Endodermal cell (in vitro differentiated cells): ENCODE data around the gene FLCN. TPM values are rescaled to one million over a fixed set of nuclear protein-coding genes. Genes with fewer than 3 reads are reported as not detected.
A peak's percentile ranks its signal among the peaks of the same experiment; 100 is the strongest.

Source experiments
- DNase-seq: peaks from one replicate; pipeline ENCODE4 v3.0.0-alpha.2; 2017
- H3K27ac ChIP-seq: 2 replicates; pipeline ENCODE4 v1.5.1; 2013; ENCODE audit warnings: mild to moderate bottlenecking, low read depth, low read length, moderate library complexity
- H3K27me3 ChIP-seq: 2 replicates; pipeline ENCODE4 v1.6.1; 2013; ENCODE audit warnings: mild to moderate bottlenecking, low read length, moderate library complexity; ENCODE audit not compliant: insufficient read depth, control insufficient read depth, poor library complexity, severe bottlenecking
- H3K36me3 ChIP-seq: 2 replicates; pipeline ENCODE4 v1.7.0; 2013; ENCODE audit warnings: mild to moderate bottlenecking, low read length, moderate library complexity; ENCODE audit not compliant: control insufficient read depth, insufficient read depth
- H3K4me1 ChIP-seq: one replicate; pipeline ENCODE4 v1.7.0; 2013; ENCODE audit warnings: low read length; ENCODE audit not compliant: control insufficient read depth, insufficient read depth
- H3K4me3 ChIP-seq: 2 replicates; pipeline ENCODE4 v1.5.1; 2013; ENCODE audit warnings: mild to moderate bottlenecking, low read length, moderate library complexity
- H3K9ac ChIP-seq: 2 replicates; pipeline ENCODE4 v1.6.1; 2013; ENCODE audit warnings: mild to moderate bottlenecking, low read length, moderate library complexity; ENCODE audit not compliant: poor library complexity, severe bottlenecking; ENCODE audit errors: extremely low read depth
- H3K9me3 ChIP-seq: 2 replicates; pipeline ENCODE4 v1.6.1; 2013; ENCODE audit warnings: mild to moderate bottlenecking, low read length, moderate library complexity; ENCODE audit not compliant: control insufficient read depth
- H3K27ac Mint-ChIP-seq: 2 replicates; pipeline ENCODE4 v1.8.0; 2020; ENCODE audit warnings: mixed read lengths
- H3K27me3 Mint-ChIP-seq: 2 replicates; pipeline ENCODE4 v1.8.0; 2021; ENCODE audit warnings: mild to moderate bottlenecking, mixed read lengths; ENCODE audit not compliant: insufficient read depth
- H3K36me3 Mint-ChIP-seq: 2 replicates; pipeline ENCODE4 v1.8.0; 2020; ENCODE audit warnings: low read depth, mixed read lengths
- H3K4me1 Mint-ChIP-seq: 2 replicates; pipeline ENCODE4 v1.8.0; 2020; ENCODE audit warnings: mixed read lengths
- H3K4me3 Mint-ChIP-seq: 2 replicates; pipeline ENCODE4 v1.8.0; 2020; ENCODE audit warnings: mild to moderate bottlenecking, moderate library complexity, mixed read lengths
- H3K9me3 Mint-ChIP-seq: 2 replicates; pipeline ENCODE4 v1.8.0; 2020; ENCODE audit warnings: mild to moderate bottlenecking, mixed read lengths
- WGBS, 2 experiments: methylation state at CpG; one replicate each; pipeline versions ENCODE4 v1.1.5 to v1.1.7; 2013; ENCODE audit warnings: missing lambda C conversion rate in 2 of 2, mixed read lengths in 1 of 2; ENCODE audit not compliant: insufficient coverage in 1 of 2, insufficient read length in 1 of 2; 5-methylcytosine and 5-hydroxymethylcytosine counted together
- total RNA-seq, 2 donors: library from RNA; stranded (reverse); fragmentation: NEBNext Ultra II Directional in 1 of 2; extraction: Animal tissue kit (Norgen Biotek cat#: 25700) in 1 of 2; gene quantifications; 2 replicates in 1 of 2; 3 replicates in 1 of 2; pipeline ENCODE4 v1.2.1, GENCODE V29; 2021
- TF ChIP-seq, protein P1 (sequence below): fragments of 200-600 bp; sonication (generic); conservative IDR thresholded peaks from 2 replicates; pipeline ENCODE4 v1.5.0; 2021; ENCODE audit warnings: antibody characterized with exemption, mild to moderate bottlenecking

Gene FLCN
- total RNA-seq, 2 donors from 2014 or later: 41.8 to 47.2 TPM

DNA sequence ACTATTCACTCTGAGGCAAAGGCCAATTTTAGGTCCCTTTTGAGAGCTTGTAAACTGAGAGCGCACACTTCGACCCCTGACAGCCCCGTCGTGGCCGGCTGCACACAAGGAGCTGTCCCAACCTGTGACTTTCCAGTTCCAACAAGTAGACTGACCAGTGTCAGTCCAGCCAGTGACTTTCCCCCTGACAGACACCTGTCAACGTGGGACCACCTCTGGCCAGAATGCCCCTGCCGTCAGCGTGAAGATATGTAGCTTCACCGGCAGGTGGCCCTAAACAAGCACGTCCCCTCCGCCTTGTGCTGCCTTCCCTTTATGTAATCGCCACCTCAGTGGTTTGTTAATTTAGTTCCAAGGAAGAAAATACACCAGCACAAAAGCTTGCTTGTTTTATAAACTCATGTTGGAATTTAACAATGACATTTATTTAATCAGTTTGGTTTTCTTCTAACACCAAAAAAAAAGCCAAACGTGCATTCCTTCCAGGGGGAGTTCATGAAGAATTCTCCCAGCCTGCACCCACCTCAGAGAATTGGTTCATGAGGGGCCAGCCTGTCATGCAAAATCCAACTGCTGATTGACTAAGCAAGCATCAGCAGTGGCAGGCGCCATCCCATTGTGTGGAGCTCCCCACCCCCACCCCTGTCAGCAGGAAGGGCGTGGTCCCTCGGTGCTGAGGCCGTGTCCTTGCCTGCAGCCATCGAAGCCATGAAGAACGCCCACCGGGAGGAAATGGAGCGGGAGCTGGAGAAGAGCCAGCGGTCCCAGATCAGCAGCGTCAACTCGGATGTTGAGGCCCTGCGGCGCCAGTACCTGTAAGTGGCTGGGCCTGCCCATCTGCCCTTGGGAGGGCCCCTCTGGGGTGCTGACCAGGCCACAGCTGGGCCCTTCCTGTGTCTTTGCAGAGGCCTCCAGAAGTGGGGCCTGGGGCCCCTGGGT is 64.7 kb downstream of the FLCN start:
- Mint-ChIP-seq H3K4me3 (no peak overlapping the region), H3K9me3 (no peaks in the 10 kb centered on the region), H3K4me1 (peaks cover 5% of the 10 kb centered on the region), H3K27ac (no peak overlapping the region), H3K27me3 (no peaks in the 10 kb centered on the region), H3K36me3 (peaks cover 53% of the 10 kb centered on the region)
- WGBS, 2 experiments: 81 to 83% methylated on average over 16 to 26 of the region's 26 CpGs
- TF ChIP-seq, protein P1, sequence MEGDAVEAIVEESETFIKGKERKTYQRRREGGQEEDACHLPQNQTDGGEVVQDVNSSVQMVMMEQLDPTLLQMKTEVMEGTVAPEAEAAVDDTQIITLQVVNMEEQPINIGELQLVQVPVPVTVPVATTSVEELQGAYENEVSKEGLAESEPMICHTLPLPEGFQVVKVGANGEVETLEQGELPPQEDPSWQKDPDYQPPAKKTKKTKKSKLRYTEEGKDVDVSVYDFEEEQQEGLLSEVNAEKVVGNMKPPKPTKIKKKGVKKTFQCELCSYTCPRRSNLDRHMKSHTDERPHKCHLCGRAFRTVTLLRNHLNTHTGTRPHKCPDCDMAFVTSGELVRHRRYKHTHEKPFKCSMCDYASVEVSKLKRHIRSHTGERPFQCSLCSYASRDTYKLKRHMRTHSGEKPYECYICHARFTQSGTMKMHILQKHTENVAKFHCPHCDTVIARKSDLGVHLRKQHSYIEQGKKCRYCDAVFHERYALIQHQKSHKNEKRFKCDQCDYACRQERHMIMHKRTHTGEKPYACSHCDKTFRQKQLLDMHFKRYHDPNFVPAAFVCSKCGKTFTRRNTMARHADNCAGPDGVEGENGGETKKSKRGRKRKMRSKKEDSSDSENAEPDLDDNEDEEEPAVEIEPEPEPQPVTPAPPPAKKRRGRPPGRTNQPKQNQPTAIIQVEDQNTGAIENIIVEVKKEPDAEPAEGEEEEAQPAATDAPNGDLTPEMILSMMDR: peak; percentile 54
- no peak overlapping the region for H3K4me3 ChIP-seq
- H3K9me3 ChIP-seq: no peaks in the 10 kb centered on the region
- no peak overlapping the region for H3K27ac ChIP-seq
- H3K9ac ChIP-seq: no peak overlapping the region
- no peaks in the 10 kb centered on the region for H3K27me3 ChIP-seq
- peaks cover 42% of the 10 kb centered on the region for H3K36me3 ChIP-seq
- H3K4me1 ChIP-seq: peaks cover 11% of the 10 kb centered on the region
- peak; percentile 65 for DNase-seq

DNA sequence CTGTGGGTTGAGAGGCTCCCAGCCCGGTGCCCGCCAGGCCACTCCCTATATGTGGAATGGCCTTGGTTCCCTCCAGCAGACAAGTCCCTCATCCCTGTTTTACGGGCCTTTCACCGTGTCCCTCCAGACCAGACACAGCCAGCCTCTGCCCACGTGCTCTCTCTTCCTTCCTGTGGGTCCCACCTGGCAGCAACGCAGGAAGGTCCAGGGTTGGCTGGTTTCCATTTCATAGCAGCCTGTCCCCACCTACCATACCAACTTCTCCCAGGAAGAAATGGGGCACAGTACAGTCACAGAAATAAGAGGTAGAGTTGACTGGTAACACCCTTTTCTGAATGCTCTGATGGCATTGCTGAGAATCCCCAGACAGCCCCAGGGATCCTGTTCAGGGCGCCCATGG is 65.8 kb downstream of the FLCN start:
- DNase-seq: no peak
- H3K4me1 ChIP-seq: peaks cover 11% of the 10 kb centered on the region
- no peak overlapping the region for H3K4me3 Mint-ChIP-seq
- no peaks in the 10 kb centered on the region for H3K27me3 ChIP-seq
- peaks cover 39% of the 10 kb centered on the region for H3K36me3 ChIP-seq
- H3K27me3 Mint-ChIP-seq: no peaks in the 10 kb centered on the region
- no peak overlapping the region for H3K9ac ChIP-seq
- no peaks in the 10 kb centered on the region for H3K9me3 Mint-ChIP-seq
- H3K27ac ChIP-seq: no peak overlapping the region
- H3K9me3 ChIP-seq: no peaks in the 10 kb centered on the region
- no peak overlapping the region for H3K4me3 ChIP-seq
- H3K36me3 Mint-ChIP-seq: peaks cover 49% of the 10 kb centered on the region
- peaks cover 5% of the 10 kb centered on the region for H3K4me1 Mint-ChIP-seq
- 97 to 100% methylated on average over 6 to 7 of the region's 7 CpGs for WGBS, 2 experiments
- H3K27ac Mint-ChIP-seq: peak overlapping the region; percentile 55
- TF ChIP-seq, protein P1: no peak

DNA sequence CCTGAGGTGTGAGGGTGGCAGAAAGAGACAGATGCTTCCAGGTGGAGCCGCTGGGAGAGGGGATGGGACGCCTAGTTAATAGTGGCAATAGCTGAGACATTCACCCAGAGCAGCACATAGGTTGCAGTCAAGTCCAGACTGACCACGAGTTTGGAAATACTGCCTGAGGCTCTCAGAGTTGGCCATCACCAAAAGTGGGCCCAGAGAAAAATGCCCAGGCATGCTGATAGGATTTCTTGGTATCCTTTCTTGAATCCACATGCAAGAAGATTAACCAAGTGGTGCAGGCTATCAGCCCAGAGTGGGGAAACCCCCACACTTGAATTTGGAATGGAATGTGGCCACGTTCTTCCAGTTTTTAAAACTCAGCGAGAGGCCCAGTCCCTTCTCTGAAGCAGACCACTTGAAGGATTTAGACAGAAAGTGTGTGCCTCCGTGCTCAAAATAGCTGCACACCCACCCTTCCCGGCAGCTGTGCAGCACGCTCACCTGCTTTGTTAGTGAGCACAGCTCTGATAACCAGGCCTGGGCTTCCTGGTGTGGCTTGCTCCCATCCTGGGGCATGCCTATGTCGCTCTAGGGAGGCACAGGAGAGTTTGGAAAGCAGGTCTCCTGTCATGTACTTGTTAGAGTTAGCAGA is 66.5 kb downstream of the FLCN start:
- Histone ChIP-seq H3K9ac (no peak overlapping the region), H3K4me3 (no peak overlapping the region), H3K27ac (no peak overlapping the region), H3K27me3 (no peaks in the 10 kb centered on the region), H3K9me3 (no peaks in the 10 kb centered on the region), H3K36me3 (peaks cover 32% of the 10 kb centered on the region), H3K4me1 (peaks cover 11% of the 10 kb centered on the region)
- peak overlapping the region; percentile 55 for H3K27ac Mint-ChIP-seq
- TF ChIP-seq, protein P1: no peak
- no peaks in the 10 kb centered on the region for H3K9me3 Mint-ChIP-seq
- H3K27me3 Mint-ChIP-seq: no peaks in the 10 kb centered on the region
- peaks cover 5% of the 10 kb centered on the region for H3K4me1 Mint-ChIP-seq
- WGBS, 2 experiments: 93 to 97% methylated on average over 8 to 9 of the region's 9 CpGs
- DNase-seq: no peak
- H3K4me3 Mint-ChIP-seq: no peak overlapping the region
- H3K36me3 Mint-ChIP-seq: peaks cover 50% of the 10 kb centered on the region
